Measurements from ENCODE around the gene SLC9A3. TPM values are rescaled to one million over a fixed set of nuclear protein-coding genes. Genes with fewer than 3 reads are reported as not detected.

Gene SLC9A3
- total RNA-seq, 4 donors from 2014 or later = 4.8 to 701 (median 183) TPM

DNA sequence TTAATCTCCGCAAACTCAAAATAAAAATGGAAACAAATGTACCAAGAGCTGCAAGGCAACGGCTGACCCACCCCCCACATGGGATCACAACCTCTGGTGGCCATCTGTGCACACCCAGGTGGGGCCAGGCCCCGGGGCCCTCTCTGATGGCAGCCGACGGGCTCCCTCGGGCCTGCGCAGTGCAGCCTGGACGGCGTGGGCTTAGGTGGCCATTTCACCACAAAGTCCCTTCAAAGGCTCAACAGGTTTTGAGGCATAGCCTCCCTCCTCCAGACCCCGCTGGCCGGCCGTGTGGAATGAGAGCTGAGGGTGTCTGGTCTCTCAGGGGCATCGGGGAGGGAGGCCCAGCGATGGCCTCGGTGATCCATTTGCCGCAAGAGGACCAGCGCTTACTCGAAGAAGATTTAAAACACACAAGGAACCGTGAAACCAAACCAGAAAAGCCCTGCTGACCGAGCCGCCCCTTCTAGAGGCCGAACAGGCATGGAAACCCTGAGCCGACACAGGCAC, 45.2 kb upstream of the SLC9A3 start:
- no peaks in the 10 kb centered on the region for H3K9me3 ChIP-seq
- H3K27me3 ChIP-seq = peaks cover 70% of the 10 kb centered on the region
- no peaks in the 10 kb centered on the region for H3K36me3 ChIP-seq
- no peak overlapping the region for H3K4me3 ChIP-seq
- no peak for DNase-seq
- in situ Hi-C loops (cut with MboI; ENCODE audit: low pct_ligation_motif_present in 1 of 4, low pct_unique_long_range_greater_than_20kb in 1 of 4, low sequenced_read_pairs in 3 of 4) = no loop called here
- H3K27ac ChIP-seq = no peak overlapping the region
- H3K4me1 ChIP-seq = peaks cover 0 to 4% (median 0%) of the 10 kb centered on the region in 4 donors
- WGBS, 2 donors (ENCODE audit: low coverage in 1 of 2) = 84 to 93% methylated on average over 5 to 23 of the region's 23 CpGs
- no peak for TF ChIP-seq POLR2AphosphoS5 (IDR thresholded peaks at IDR 0.05)
- no peak for TF ChIP-seq EP300 (IDR thresholded peaks at IDR 0.05; ENCODE audit: low read depth)
- TF ChIP-seq POLR2A (IDR thresholded peaks at IDR 0.05) = no peak
- no peak for TF ChIP-seq CTCF (IDR thresholded peaks at IDR 0.05)
- intact Hi-C loops (cut with DNase I; ENCODE audit: low total_unique reads) = no loop called here

- in situ Hi-C loops (cut with MboI; ENCODE audit: low pct_ligation_motif_present in 1 of 4, low pct_unique_long_range_greater_than_20kb in 1 of 4, low sequenced_read_pairs in 3 of 4) = no loop called here
- H3K27ac ChIP-seq = no peak overlapping the region
- no peaks in the 10 kb centered on the region for H3K36me3 ChIP-seq
- peaks cover 64% of the 10 kb centered on the region for H3K27me3 ChIP-seq
- 85% methylated on average over 8 of the region's 8 CpGs; no CpG with 5 or more reads in 1 of the 2 donors for WGBS, 2 donors (ENCODE audit: low coverage in 1 of 2)
- peaks cover 0 to 4% (median 0%) of the 10 kb centered on the region in 4 donors for H3K4me1 ChIP-seq
- no peaks in the 10 kb centered on the region for H3K9me3 ChIP-seq
- H3K4me3 ChIP-seq = no peak overlapping the region
- intact Hi-C loops (cut with DNase I; ENCODE audit: low total_unique reads) = no loop called here
- no peak for DNase-seq
- TF ChIP-seq POLR2AphosphoS5 (IDR thresholded peaks at IDR 0.05) = no peak
Observed at GRCh38 chr5:568809-569208, 44.6 kb upstream of the SLC9A3 start.

- no peak for TF ChIP-seq EP300 (IDR thresholded peaks at IDR 0.05; ENCODE audit: low read depth)
- no peak for TF ChIP-seq POLR2A (IDR thresholded peaks at IDR 0.05)
- no peak for TF ChIP-seq CTCF (IDR thresholded peaks at IDR 0.05)
- TF ChIP-seq POLR2AphosphoS5 (IDR thresholded peaks at IDR 0.05) = no peak
- H3K27ac ChIP-seq = no peak overlapping the region
- peaks cover 58% of the 10 kb centered on the region for H3K27me3 ChIP-seq
- 70 to 80% methylated on average over 2 to 26 of the region's 27 CpGs for WGBS, 2 donors (ENCODE audit: low coverage in 1 of 2)
- H3K36me3 ChIP-seq = no peaks in the 10 kb centered on the region
- no peak overlapping the region for H3K4me3 ChIP-seq
- peaks cover 0 to 4% (median 0%) of the 10 kb centered on the region in 4 donors for H3K4me1 ChIP-seq
- intact Hi-C loops (cut with DNase I; ENCODE audit: low total_unique reads) = no loop called here
- DNase-seq = no peak
- in situ Hi-C loops (cut with MboI; ENCODE audit: low pct_ligation_motif_present in 1 of 4, low pct_unique_long_range_greater_than_20kb in 1 of 4, low sequenced_read_pairs in 3 of 4) = no loop called here
- no peaks in the 10 kb centered on the region for H3K9me3 ChIP-seq
Observed at GRCh38 chr5:568061-568781, 44.0 kb upstream of the SLC9A3 start.

DNA sequence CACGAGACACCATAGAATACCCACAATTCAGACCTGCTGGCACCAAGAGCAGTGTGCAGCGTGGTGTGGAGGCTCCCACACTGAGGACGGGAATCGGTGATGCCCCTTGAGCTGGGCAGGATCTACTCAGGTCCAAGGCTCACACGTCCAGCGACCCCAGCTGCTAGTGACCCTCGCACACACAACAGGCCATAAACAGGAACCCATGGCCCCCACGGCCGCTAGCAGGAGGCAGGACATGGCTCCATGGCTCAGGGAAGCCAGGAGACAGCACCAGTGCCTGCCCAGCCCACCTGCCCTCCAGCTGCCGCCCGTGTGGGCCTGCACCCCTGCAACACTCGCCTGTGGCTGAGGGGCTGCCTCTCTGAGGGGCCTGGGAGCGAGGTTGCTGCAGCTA, 43.4 kb upstream of the SLC9A3 start:
- intact Hi-C loops (cut with DNase I; ENCODE audit: low total_unique reads) (no loop called here), in situ Hi-C loops (cut with MboI; ENCODE audit: low pct_ligation_motif_present in 1 of 4, low pct_unique_long_range_greater_than_20kb in 1 of 4, low sequenced_read_pairs in 3 of 4) (no loop called here)
- Histone ChIP-seq H3K27me3 (peaks cover 54% of the 10 kb centered on the region), H3K36me3 (no peaks in the 10 kb centered on the region), H3K4me1 (peaks cover 0 to 4% (median 0%) of the 10 kb centered on the region in 4 donors), H3K27ac (no peak overlapping the region), H3K9me3 (no peaks in the 10 kb centered on the region), H3K4me3 (no peak overlapping the region)
- 89 to 91% methylated on average over 3 to 8 of the region's 13 CpGs for whole genome bisulfite sequencing, 2 donors (ENCODE audit: low coverage in 1 of 2)
- no peak for DNase-seq
- TF ChIP-seq CTCF (IDR thresholded peaks at IDR 0.05) (no peak), POLR2A (IDR thresholded peaks at IDR 0.05) (no peak), EP300 (IDR thresholded peaks at IDR 0.05; ENCODE audit: low read depth) (no peak), POLR2AphosphoS5 (IDR thresholded peaks at IDR 0.05) (no peak)

All from transverse colon (tissue), 4 donors.